Measurements from ENCODE around the gene WDR54.
"Not testable (repeated sequence)": the region's sequence is repeated elsewhere in the genome, so short reads cannot be mapped to it uniquely, and the experiment has no call there.

WDR54 gene

GRCh38 chr2:74407682-74408081 is 13.8 kb upstream of the WDR54 start:
- no peak for DNase-seq

- no peak for DNase-seq
These were observed 8.4 kb upstream of the WDR54 start for GRCh38 chr2:74413001-74413698.

DNA sequence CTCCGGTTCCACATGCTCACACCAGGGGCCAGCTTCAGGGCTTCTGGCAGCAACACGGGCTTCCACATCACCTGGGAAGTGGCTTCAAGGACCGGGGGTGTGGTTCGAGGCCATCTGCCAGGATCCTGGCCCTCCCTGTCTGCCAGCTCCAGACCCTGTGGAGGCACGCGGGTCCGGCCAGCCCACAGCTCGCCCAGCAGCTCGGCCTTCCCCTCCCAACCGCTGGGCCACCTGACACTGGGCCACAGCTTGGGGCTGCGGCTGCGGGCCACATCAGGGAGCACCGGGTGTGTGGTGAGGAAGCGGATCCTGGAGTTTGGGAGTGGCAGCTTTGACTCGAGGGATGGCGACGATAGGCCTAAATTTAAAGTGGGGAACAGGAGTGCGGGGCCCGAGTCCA is 7.1 kb upstream of the WDR54 start:
- no peak for DNase-seq

- DNase-seq, result peak; percentile 33
These were observed 6.4 kb upstream of the WDR54 start for GRCh38 chr2:74414881-74415761.

DNA sequence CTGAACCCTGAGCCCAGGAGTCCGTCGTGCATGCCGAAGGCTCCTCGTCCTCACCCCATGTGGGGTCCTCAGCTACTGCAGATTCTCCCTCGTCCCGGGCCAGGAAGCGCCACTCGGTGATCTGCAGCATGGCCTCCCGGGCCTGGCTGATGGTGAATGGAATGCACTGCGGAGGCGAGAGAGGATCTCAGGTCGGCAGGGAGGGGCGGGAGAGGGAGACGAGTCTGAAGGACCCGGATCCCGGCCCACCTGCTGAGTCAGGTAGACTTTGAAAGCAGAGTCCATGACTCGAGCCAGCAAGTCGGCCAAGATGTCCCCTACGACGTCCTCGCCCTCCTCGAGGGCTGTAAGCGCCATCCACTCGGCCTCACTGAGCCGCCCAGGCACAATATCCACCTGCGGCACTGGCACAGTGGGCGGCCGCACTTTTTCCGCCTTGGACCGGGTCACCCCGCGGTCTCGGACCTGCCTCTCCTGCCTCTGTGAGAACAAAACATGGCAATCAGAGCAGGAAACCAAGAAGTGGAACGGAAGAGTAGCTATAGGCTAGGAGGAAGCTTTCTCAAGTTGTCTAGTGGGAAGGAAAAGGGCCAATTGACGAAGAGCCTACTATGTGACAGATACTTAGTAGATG is 5.7 kb upstream of the WDR54 start:
- DNase-seq, result no peak

- DNase-seq, result no peak
These were observed 4.8 kb upstream of the WDR54 start for GRCh38 chr2:74416778-74417177.

DNA sequence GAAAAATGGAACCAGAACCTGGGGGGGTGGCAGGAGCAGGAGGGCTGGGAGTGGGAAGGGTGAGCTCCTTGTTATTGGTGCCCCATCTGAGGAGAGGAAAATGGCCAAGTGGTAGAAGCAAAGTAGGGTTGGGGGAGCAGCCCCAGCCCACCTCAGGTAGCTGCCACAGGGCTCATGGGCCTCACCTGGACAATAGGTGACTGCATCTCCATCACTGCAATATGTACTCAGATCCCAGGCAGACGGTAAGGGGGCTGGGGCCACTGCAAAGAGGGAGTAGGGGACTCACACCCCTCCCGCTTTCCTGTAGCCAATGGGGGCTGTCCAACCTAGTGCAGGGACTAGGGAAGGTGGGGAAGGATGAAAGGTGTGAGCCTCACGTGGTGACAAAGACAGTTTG is 4.3 kb upstream of the WDR54 start:
- DNase-seq, result no peak

GRCh38 chr2:74417763-74418162 is 3.8 kb upstream of the WDR54 start:
- DNase-seq, result no peak

DNA sequence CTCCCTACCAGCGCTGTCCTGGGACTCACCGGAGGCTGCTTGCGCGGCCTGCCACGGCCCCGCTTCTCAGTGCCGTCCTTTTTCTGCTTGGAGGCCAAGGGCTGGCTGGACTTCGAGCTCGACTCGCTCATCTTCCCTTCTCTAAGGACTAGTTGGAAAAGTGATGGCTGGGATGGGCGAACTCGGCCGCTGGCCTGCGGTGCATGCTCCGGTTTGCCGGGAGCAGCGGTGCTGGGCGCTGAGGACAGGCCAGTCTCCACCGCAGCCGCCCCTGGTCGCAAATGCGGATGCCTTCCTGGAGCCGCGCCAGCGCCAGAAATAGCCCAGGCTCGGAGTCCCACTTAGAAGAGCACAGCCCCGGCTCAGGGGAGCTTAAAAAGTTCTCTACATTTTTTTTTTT is 3.2 kb upstream of the WDR54 start:
- no peak for DNase-seq

DNA sequence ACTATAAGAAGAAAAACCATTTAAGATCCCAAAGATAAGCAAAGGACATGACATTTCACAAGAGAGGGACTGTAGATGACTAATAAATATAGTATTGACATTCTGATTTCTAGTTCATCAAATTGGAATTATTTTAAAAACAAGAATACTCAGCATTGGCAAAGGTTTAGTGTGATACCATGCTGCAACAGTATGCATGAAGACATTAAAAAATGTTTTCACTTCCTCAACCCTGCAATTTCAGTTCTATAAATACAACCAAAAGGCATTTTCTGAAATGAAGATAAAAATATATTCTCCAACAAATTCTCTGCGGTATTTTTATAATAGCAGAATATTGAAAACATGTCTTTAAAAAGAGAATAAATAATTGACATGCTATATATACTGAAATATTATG is 2.2 kb upstream of the WDR54 start:
- DNase-seq, result no peak

DNA sequence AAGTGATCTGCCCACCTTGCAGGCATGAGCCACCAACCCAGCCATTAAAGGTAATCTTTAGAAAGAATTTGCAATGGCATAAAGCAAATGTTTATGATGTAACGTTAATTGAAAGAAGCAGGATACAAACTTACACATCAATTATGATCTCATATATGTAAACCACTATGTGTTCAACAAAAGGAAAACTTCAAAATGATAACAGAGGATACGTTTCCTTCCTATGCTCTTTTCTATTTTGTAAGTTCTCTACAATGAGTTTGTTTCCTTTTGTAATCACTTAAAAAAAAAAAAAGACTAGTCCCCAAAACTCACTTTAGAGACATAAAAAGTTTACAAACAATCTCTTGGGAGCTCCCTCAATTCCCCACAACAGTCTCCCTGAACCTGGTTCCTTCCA is 1.5 kb upstream of the WDR54 start:
- no peak for DNase-seq

- not testable (repeated sequence) for DNase-seq
These were observed 957 bp upstream of the WDR54 start for GRCh38 chr2:74420443-74421103.

DNA sequence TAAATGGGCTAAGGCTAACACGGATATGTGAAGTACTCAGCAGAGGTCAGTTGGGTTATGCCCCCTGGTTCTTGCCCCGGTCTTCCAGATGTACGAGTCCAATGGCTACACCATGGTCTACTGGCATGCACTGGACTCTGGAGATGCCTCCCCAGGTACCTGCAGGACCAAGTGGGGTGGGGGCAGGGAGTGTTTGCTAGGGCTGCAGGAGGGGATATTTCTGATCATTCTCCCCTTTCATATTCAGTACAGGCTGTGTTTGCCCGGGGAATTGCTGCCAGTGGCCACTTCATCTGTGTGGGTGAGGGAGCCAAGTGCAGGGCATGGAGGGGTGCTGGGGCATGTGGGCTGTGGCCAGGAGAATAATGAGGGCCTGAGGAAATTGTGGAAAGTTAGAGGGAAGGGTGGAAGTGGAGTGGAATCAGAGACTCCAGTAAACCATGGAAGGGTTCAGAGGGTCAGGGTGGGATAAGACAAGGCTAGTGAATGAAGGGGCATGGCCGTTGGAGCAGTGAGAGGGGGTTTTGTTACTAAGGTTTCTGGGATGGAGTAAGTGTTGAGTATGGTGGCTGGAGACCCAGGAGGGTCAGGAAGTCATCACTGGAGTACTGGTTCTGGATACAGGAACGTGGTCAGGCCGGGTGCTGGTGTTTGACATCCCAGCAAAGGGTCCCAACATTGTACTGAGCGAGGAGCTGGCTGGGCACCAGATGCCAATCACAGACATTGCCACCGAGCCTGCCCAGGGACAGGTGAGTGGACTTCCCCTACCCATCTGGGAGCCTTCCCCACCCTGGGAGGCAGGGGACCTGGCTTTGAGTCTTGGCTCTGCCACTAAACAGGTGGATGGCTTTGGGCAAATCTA is 1.9 kb downstream of the WDR54 start:
- DNase-seq, result no peak

DNA sequence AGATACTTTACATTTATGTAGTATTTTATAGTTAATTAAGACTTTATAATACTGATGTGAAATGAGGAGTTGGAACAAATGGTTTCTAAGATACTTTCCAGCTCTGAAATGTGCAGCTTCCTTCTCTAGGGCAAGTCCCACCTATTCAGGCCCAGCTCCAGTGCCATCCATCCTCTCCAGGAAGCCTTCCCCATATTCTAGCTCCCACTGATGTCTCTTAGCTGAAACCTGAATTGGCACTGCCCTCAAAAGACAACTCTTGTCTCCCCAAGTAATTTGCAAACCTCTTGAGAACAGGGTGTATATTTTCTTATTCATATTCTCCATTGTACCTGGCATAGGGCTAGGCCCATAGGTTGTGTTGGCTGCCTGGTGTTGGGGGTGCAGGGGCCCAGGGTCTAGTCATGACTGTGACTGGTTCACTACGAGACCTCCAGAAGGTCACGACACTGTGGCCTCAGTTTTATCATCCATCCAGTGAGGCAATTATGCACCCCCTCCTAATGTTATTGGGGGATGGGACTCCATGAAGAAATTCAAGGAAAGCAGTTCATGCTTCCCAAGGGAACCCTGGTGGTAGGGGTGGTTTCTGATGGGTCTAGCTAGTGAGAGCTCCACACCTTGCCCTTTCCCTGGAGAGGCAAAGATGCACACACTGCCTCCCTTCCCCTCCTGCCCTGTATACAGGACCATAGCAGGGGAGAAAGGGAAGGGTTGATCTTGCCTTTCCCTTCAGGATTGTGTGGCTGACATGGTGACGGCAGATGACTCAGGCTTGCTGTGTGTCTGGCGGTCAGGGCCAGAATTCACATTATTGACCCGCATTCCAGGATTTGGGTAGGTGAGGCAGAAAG is 2.8 kb downstream of the WDR54 start:
- no peak for DNase-seq

DNA sequence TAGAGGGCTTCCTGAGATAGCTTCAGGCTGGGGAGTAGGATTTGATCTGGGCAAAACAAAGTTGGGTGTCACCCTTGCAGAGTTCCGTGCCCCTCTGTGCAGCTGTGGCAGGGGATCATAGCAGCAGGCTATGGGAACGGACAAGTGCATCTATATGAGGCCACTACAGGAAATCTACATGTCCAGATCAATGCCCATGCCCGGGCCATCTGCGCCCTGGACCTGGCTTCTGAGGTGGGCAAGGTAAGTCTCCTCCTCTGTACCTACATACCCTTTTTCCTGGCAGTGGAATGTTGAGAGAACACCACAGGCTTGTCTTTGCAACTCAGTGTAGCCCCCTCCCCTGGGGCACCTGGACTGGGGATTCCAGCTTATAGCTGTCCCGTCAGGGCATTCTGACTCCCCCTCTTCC is 3.5 kb downstream of the WDR54 start:
- no peak for DNase-seq

- DNase-seq, result no peak
These were observed 4.0 kb downstream of the WDR54 start for GRCh38 chr2:74425523-74425922.

- DNase-seq, result no peak
These were observed 4.7 kb downstream of the WDR54 start for GRCh38 chr2:74426181-74426758.

DNA sequence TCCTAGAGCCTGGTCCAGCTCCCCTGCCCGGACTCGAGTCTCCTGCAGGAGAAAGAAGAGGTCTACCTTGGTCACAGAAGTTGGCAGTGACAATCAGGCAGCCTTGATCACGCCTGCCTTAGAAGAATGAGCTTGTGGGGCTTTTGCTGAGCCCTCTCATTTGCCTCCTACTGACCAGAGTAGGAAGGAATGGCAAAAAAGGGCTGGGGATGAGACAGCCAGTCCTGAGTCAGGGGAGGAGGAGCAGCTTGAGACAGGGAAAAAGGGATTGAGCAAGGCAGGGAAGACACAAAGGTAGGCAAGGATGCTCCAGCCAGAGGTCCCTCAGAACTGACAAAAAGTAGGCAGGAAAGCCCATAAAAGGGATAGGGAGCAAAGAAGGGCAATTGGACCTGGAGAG is 6.0 kb downstream of the WDR54 start:
- DNase-seq, result no peak

- no peak for DNase-seq
These were observed 7.1 kb downstream of the WDR54 start for GRCh38 chr2:74428675-74429074.

- DNase-seq, result no peak
These were observed 8.2 kb downstream of the WDR54 start for GRCh38 chr2:74429487-74430451.
